Inflammatory macrophage treated with lipopolysaccharide for 4 hours (primary cell): ENCODE data around the gene SIGLEC6.

Experiments used
- DNase-seq: peaks from one replicate; pipeline ENCODE4 v3.0.0-alpha.2; 2020

The SIGLEC6 gene

DNA sequence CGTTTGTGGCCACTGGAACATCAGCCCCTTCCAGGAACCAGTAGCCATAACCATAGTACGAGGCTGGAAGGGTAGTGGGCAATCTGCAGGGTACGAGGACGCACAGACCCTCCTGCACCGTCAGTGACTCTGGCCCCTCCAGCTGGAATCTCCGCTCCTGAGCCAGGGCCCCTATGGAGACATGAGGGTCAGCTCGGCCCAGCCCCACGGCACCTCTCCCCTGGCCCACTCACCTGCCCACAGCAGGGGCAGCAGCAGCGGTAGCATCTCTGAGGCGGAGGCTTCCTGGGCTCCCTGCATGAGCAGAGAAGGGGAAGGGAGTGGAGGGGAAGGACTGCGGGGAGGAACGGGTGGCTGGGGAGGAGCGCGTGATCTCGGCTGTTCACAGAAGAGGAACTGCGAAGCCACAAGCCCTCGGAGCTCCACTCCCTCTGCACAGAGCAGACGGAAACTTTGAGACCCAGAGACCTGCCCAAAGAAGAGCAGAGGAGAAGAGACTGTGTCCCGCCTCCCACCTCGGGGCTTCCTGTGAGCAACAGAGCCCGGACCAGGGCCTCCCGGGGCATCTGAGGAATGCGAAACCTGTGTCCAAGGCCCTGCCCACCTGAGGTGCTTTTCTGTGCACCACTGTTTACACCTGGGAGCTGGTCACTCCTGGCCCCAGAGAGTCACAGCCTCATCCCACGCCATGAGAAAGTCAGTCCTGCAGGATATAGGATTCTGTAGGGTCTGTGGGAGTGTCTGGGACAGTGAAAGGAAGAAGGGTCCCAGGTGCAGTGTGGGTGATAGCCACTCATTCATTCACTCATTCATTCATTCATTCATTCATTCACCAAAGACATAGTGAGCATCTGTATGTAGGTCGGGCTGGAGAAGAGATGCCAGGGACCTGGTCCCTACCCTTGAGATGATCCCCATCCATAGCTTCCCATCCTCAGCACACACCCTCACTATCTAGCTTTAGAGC is at the start of gene SIGLEC6:
SIGLEC6 (minus strand) TSS at position 322 of the 967 bp plus-strand sequence; CDS start at position 300, 22 bp downstream.
- DNase-seq = peak; percentile 86

DNA sequence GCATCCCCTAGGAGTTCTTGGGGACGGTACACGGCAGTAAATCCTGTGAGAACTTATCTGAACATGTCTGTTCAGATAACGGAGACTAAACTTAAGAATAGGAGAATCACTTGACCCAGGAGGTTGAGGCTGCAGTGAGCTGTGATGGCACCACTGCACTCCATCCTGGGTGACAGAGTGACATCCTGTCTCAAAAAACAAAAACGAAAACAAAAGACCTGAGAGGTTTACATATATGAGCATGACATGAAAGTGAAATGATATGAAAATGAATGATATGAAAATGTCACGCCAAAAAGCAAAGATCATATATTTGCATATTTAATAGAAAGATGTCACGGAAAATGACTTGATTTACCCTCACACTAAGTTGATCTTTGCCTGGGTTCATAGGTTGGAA is 45.4 kb upstream of the SIGLEC6 start:
- DNase-seq = no peak

DNA sequence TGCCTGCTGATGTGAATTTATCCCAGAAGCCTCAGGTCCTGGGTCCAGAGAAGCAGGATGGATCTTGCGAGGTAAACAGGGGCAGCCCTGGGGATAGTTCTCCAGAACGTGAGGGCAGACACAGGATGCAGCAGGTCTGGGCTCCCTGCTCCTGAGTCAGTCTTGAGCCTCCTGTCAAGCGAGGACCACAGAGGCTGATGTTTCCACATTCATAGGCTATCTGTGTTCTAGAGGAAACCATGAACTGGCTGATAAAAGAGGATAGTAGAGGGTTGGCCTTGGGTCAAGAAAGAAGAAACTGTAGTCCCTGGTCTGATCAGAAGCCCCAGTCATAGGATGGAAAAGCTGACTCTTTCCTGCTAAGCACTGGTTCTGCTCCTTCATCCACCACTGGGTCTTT is 41.9 kb upstream of the SIGLEC6 start:
- DNase-seq = no peak

DNA sequence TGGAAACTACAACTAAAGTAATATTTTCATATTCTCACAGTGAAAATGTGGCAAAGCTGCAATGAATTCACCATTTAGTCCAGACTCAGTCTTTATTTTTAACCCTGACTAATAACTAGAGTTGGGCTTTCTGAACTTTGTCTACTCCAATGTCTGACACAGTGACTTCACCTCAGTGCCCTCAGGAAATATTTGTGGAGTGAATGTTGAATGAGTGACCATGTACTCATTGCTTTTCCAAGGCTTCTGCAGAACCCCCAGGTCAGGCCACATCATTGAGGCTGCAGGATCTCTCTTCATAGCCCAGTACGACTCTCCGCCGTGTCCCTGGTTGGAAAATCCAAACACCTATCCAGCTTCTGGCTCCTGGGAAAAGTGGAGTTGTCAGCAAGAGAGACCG is 41.4 kb upstream of the SIGLEC6 start:
- no peak for DNase-seq

DNA sequence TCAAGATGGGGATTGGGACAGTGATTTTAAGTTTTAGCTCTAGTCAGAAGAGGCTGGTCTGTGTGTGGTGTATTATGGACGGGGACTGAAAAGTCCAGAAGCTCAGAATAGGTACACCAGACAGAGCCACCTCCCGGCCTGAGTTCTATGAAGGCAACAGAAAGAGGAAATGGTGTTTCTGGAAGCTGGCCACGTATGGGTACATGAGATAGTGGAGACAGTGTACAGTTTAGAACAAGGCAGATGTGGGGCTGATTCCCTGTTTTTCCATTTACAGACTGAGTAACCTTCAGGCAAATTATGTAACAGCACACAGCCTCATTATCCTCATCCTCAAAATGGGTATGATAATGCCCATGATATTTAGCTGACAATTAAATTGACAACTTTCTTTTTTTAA is 40.9 kb upstream of the SIGLEC6 start:
- peak; percentile 13 for DNase-seq

DNA sequence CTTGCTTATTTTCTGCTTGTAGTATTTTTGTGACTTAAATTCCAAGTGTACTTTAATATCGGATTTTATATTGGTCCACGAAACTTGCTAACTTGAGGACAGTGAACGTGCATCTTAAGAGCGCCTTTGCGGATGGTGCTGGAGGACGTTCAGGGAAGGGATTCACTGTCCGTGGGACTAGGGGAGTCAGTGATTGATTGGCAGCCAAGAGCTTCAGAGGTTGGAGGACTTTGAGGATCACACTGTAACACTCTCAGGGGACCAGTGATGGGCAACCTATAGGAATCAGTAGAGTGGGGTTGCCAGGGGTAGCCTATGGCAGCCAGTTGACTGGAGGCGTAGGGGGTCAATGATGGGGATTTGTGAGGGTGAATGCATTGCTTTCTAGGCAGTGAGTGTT is 40.1 kb upstream of the SIGLEC6 start:
- no peak for DNase-seq

DNA sequence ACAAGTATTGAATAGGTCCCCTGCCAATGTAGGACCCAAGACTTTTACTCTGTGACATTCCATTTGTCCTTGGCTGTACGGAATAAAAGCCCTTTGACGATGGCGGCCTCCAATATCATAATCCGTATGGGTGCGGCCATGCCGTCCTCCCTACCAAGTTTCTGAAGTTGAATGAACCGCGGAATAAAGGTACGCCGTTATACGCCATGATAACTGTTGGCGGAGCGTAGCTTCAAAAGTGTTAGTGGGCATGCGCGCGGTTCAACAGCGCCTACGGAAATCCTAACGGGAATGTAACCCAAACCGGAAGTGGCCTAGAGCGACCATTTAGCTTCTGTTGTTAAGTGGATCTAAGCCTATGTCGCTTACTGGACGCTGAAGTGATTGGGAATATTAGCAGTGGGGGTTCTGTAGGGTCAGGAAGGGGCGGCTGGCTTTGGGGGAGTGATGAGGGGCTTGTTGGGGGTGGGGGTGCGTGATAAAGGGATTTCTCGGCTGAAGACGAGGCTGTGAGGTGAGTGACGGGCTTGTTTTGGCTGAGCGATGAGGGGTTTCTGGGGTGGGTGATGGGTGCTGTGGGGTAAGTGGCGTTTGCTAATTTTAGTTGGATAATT is 39.6 kb upstream of the SIGLEC6 start, which contains the start of gene ZNF175:
ZNF175 (plus strand) TSS at position 322 of the 614 bp plus-strand sequence. CDS start 2,047 bp downstream, outside the sequence.
- peak; percentile 95 for DNase-seq

DNA sequence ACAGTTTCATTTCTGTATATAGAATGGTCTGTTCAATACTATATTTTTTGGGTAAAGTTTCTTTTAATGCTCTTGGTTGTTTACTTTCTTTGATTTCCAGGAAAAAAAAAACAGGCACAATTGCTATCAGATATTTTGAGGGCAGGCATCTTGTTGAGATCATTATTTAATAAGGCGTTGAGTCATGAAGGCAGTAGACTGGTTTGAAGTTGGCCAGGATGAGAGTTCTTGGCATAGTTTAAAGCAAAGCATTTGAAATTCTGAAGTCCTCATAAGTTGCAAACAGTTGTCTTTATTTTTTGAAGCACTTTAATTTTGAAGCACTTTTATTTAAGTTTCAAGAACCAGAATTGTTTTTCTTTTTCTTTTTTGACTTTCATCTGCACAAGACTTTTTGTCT is 37.0 kb upstream of the SIGLEC6 start:
- DNase-seq = no peak

DNA sequence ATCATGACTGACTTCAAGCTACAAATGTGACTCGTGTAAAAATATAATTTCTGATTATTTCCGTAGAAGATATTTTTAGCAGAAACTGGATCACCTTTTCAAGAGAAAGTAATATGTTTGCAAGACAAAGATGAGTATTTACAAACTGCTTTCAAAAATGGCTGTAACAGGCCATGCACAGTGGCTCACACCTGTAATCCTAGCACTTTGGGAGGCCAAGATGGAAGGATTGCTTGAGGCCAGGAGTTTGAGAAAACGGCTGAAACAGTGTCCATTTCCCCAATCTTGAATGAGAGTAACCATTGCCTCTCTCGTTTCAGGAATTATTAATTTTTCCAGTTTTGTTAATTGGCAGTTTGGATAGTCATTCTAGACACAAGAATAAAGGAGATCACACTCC is 36.1 kb upstream of the SIGLEC6 start:
- DNase-seq = no peak

DNA sequence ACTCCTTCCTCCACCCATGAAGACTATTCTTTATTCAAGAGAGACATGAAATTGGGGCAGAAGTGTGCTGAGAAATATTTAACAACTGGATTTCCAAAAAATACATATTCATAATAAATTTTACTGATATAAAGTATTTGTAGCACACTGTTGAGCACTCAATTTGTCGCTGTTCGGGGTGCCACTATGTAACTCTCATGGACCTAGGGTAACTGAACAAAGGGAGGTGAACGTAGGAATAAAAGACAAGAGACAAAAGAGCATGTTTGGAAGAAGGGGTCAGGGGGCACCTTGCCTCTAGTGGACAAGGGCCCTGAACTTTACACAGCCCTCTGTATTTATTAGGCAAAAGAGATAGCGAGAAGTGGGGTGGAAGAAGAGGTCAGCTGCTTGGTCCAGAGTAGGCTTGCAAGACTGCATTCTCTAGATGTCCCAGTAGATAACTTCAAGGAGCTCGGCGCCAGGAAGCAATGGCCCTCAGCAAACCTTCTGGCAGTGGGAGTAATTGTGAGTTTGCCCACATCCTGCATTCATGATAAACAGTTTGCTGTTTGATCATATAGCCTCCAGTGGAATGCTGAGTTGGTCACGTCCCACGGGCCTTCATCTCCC is 35.1 kb upstream of the SIGLEC6 start:
- DNase-seq = no peak

DNA sequence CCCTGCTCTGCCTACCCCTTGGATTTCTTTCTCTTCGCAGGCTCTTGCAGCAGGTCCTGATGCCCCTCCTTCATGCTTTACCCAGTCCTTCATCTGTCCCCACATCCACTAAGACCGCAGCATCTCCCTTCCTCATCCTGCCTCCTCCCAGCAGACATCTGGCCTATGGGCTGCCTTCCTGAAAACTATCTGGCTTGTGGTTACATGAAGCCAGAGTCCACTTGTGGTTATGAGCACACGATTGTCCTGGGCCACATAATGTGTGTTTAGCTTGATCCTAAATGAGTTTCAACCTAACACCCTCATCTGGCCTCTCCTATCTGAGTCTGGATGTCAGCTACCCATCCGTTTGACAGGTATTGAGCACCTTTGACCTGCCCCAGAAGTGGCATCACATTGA is 34.1 kb upstream of the SIGLEC6 start:
- no peak for DNase-seq

DNA sequence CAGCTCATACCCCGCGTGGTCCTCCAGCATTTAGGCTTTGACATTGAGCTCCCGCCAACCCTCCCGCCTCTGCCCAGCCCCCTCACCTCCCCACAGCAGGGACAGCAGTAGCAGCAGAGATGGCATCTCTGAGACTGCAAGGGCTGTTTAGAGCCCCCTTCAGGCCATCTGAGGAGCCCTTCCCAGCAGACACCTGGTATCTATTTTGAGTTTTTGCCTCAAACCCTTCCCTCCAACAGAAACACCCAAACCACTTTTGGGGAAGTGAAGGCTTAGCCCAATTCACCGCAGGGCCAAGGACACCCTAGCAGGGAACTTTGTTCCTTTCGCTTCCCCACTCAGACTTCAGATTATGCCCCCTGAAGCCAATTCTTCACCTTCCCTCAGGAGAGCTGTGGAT is 33.3 kb upstream of the SIGLEC6 start:
- peak; percentile 17 for DNase-seq

DNA sequence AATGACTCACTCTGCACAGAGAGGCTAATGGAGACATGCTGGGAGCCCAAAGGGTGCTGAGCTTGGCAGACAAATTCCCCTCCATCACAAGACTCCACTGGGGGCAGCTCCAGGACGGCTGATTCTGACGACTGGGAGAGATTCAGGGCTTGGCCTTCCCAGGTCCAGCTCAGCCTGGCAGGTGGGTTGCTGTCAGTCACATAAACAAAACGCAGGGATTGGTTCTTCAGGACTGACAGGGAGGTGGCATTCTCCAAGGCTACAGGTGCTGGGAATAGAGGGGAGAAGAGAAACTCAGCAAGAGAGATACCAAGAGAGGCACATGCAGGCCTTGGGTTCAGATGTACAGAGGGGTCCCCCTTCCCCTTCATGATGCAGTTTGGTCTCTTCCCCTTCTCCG is 28.9 kb upstream of the SIGLEC6 start:
- no peak for DNase-seq

DNA sequence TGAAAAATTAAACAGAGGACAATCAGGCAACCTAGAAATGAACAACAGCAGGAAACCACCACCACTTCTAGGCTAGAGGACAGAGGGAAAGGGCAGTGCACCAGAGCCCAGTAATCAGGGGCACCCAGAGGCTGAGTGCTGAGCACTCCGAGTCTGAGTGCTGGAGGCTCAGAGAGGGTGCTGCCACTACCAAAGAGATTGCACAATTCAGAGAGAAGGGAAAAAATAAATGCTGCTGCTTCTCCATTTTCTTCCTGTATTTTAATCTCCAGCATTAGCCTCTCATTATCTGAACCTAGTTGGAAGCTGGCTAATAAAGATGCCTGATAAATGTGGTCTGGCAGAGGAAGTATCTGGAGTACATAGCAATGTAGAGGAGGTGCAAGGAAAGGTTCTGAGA is 27.8 kb upstream of the SIGLEC6 start:
- DNase-seq = no peak

DNA sequence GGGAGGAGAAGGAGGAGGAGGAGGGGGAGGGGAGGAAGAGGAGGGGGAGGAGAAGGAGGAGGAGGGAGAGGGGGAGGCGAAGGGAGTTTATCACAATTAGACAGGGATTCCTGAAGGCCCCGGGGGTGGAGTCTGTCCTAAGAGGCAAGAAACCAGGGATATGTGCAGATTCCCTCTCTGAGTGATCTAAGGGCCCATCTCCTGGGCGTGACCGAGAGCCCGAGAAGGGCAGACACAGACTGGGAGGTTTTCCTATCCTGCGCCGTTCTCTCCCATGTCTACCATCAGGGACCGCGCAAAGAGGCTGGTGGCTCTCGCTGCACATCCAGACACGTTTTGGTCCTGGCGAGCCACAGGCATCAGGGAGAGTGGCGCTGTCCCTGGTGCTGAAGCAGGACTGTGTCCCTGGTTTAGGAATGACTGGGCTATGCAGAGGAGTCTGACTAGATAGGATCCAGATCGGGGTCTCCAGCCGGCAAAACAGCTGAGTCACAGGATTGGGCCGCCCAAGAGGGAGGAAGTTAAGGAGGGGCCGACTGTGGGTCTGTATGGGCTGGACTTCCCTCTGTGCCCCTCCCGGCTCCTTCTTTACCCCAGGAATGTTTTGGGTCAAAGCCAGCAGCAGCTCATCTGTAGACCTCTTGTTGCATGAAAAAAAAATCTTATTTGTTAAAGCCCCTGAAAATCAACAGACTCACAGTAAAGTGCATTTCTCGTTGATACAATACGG is 21.7 kb upstream of the SIGLEC6 start:
- DNase-seq = peak; percentile 52

DNA sequence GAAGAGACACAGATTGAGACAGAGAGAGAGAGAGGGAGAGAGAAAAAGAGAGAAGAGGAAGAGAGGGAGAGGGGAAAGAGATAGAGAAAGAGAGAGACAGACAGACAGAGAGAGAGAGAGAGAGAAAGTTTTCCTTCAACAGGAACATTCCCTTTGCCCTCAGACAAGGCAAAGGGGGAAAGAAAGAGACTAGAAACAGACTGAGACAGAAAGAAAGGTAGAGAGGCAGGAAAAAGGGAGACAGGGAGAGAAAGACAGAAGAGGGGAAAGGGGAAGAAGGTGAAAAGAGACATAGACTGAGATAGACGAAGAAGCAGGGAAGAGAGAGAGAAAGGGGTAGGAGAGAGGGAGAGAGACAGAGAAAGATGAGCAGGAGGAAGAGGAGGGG is 21.1 kb upstream of the SIGLEC6 start:
- no peak for DNase-seq

DNA sequence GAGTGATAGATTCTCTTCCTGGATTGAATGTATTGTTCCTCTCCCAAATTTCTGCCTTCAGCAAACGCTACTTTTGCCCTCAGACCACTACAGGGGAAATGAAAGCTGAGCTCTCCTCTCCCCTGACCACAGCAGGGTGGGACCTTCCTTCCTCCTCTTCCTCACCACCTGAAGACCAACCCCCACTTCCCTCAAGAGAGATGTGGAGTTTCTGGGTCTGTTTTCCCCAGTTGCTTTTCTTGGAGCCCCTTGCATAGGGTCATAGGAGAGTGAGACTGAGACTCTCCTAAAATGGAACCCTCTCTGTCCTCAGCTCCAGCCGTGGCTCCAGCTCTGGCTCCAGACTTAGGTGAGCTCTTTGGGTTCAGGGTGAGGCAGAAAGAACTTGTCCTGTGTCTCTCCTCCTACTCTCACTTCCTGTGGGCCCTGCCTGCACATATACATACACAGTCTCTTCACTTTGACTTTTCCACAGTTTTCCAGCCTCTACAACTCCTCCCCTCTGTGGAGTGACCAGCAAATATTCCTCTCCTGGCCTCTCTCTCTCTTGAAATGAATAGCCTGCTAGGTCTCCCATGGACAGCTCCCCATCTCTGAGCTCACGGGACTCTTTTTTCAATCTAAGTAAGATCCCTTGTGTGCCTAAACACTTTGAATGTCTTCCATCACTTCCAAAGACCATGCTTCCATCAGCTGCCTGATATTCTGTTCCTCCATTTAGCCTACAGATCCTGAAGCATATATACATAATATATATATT is 20.4 kb upstream of the SIGLEC6 start:
- no peak for DNase-seq

DNA sequence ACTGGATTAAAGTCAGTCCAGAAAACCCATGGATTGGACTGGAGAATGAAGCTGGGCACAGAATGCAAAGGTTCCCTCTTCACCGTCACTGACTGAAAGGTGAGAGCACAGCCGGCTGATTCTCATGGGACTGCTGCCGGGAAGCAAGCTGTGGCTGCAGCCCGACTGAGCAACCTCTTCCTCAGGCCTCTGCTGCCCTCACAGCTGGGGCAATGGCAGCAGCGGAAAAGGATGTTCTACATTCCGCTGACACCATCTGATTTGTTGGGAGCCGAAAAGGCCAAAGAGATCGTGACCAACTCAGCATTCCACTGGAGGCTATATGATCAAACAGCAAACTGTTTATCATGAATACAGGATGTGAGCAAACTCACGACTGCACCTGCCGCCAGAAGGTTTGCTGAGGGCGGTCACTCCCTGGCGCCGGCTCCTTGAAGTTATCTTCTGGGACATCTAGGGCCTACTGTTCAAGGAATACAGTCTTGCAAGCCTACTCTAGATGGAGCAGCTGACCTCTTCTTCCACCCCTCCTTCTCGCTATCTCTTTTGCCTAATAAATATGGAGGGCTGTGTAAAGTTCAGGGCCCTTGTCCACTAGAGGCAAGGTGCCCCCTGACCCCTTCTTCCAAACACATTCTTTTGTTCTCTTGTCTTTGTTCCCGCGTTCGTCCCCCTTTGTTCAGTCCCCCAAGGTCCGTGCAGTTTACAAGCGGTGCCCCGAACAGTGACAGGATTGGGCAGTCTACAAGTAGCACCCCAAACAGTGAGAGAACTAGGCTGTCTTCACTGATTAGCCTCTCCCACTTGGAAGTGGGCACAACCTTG is 19.6 kb upstream of the SIGLEC6 start:
- DNase-seq = no peak

DNA sequence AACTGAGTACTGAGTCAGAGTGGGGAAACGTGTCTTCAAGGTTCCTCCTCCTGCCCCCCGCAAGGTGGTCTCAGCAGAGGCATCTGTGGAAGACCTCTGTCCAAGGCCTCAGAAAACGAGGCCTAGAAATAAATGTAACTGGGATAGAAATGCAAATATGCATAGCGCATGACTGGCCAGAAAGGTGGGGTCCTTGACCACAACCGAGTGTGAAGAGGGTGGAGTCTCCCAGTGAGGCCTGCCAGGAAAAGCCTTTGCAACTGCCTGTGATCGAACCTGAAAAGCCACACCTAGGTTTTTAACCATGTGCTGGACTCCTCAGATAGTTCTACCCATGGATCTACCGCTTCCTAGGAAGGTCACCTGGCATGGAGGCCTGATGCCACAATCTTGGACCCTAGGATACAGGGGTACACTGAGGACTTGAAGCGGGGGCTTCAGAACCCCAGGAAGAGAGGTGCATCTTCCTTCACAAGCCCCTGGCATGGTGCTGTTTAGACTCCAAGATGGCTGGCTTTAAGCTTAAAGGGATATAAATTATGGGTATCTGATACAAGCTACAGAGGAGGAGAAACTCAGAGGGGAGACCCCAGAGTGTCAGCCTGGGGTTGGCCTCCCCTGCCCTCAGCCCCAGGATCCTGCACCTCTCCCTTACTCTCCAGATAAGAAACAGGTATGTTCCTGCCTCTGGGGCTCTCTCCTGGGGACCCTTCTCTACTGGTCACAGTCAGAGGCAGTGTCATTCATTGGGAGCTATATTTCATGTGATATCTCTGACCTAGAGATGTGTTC is 18.3 kb upstream of the SIGLEC6 start:
- no peak for DNase-seq

DNA sequence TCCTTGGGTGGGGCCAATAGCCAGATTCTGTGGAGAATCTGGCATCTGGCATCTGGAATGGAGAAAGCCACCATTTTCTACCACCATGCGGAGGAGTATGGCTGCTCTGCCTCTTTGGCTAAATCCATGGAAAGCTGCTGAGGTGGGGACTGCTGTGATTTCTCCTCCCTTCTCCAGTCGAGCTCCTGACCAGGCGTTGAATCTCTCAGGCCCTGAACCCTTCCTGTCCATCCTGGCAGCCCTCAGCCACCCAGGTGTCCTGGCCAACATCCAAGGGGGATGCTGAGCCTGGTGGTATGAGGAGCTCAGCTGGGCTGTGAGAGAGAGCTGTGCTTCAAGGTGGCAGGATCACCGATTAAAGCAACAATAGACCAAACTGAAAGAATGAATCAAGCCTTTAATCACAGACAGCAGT is 17.4 kb upstream of the SIGLEC6 start:
- no peak for DNase-seq
